ENCODE data around the gene COMT.
A peak's percentile ranks its signal among the peaks of the same experiment; 100 is the strongest.

The COMT gene

DNA sequence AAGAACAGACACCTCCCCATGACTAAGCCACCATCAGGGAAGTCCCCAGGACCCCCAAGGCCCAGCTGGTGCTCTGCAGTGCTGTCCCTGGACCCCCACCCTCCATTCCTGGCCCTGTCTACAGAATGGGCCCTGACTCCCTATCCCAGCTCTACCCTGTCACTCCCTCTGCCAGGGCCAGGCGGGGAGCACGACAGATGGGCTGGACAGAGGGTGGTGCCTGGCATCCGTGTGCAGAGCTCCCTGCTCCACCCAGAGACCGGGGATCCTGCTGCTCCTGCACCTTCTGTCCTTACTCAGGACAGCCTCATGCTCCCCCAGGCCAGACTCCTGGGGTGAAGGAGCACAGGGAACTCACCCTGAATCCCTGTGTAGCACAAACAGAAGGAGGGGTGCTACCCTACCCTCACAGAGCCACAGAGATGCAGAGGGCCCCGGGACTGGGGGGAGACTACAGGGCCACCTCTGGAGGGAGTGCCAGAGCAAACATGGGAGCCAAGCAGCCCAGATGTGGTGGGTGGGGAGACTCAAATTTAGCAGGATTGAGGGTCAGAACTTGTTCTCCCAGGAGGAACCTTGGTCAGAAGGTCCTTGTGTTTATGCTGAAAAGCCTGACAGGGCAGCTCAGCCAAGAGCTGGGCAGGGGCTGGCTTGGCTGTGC is 73.1 kb downstream of the COMT start:
- peak; percentile 70 for DNase-seq

DNA sequence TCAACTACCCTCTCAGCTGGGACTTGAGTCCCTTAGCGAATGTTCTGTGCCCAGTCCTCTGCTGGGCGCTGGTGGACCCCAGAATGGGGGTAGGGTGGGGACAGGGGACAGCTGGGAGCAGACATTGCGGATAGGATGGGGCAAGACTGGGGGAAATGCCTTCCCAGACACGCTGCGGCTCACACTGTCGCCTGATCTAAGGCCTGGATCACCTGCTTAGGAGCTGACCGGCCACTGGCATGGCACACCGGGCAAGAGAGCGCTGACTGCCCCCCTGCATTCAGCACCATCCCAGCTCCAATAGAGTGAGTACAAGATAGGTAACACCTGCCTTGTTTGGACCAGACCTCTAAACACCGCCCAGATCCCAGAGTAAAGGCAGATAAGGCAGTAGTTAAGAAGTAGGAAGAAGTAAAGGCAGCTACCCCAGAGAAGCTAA is 73.6 kb downstream of the COMT start:
- no peak for DNase-seq

DNA sequence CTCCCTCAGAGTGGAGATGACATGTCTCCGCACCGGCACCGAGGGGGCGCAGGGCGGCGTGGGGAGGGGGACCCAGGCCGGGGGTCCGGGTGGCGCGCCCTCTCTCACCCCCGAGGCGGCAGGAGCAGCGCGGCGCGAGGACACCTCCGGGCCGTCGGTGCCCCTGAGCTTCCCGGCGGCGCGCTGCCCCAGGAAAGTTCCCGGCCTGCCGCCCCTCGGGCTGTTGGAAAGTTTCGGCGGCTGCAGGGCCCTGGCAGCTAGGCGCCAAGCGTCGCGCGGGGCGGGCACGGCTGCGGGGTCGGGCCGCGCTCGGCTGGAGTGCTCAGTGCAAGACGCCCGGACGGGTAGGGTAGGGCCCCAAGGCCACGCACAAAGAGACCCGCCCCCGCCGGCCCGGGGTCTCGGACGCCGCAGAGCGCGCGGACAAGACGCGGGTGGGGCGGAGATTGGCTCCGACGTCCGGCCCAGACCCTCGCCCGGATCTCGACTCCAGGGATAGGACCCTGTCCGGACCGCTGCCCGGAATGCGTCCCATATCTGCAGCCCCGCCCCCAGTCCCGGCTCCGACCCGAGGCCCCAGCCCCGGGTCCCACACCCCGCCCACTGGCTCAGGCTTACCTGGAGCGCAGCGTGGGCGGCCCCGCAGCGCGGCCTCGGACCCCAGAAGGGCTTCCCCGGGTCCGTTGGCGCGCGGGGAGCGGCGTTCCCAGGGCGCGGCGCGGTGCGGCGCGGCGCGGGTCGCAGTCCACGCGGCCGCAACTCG is 74.6 kb downstream of the COMT start:
- DNase-seq = peak; percentile 63

DNA sequence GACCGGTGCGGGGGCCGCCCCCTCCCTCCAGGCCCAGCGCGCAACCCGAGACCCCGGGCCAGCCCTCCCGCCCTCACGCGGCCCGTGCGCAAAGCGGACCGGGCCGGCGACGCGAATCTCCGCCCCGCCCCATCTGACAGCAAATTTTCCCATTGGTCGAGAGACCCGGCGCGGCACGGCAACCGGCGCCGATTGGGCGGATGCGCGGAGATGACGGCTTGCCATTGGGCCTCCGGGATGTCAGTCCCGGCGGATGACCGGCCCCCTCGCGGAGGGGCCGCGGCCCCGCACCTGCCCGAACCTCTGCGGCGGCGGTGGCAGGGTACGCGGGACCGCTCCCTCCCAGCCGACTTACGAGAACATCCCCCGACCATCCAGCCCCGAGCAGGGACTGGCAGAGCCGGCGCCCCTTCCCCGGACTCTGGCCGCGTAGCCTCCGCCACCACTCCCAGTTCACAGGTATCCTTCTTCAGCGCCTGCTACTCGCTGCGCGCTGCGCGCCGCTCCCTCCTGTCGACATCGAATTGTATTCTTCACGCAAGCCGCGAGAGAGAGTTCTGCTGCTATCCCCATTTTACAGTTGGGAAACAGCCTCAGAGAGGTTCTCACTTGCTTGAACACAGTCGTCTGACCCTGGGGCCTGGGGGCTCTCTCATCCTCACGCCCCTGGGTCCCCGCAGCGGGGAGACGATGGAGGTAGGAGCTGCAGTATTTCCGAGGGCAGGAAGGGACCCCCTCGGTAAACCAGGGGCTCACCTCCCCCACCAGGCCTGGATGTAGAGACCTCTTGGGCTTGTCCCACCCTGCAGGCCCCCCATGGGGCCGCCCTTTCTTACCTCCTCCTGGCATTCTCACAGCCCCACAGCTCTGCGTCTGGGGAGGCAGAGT is 75.4 kb downstream of the COMT start, which contains the start of gene ARVCF:
TSS of gene ARVCF (minus strand) at position 90 of the 888 bp plus-strand sequence. CDS start 26,029 bp downstream, outside the sequence.
- peak; percentile 95 for DNase-seq

DNA sequence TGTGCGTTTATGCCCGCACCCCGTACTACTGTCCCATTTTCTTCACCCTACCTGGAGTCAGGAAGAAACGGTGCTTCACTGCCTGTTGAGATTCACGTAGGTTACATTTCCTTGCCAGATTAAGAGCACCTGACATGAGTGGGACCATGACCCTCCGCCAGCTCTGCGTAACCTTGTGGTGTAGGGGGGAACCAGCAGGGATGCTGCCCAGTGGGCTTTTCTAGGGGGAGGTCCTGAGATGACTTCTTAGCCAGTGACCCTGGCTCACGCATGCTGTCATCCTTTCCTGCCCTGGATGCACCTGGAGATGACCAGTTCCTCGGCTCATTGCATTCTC is 76.0 kb downstream of the COMT start:
- no peak for DNase-seq

DNA sequence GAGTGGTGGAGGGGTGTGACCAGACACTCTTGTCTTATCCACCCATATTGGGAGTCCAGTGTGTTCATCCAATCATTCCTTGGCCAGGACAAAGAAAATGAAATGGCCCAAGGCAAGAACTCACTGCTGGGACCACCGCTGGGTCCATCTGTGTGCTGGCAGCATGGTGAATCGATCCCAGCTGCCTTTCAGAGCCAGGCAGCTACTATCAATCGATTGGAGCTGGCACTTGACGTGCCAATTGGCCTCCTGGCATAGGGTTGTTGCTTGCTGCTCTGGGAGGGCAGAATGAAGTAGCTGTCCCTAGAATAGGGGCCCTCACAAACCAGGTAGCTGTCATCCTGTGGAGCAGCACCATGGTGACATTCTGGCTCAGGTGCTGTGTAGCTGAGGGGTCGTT is 76.4 kb downstream of the COMT start:
- DNase-seq = peak; percentile 35
